H4 (cell line): ENCODE data around the gene PAM16. TPM values are rescaled to one million over a fixed set of nuclear protein-coding genes. Genes with fewer than 3 reads are reported as not detected.
"Not testable (repeated sequence)": the region's sequence is repeated elsewhere in the genome, so short reads cannot be mapped to it uniquely, and the experiment has no call there.

Experiments
- DNase-seq: peaks from one replicate; pipeline ENCODE4 v3.0.0-alpha.2; 2015; ENCODE audit warnings: low spot score
- total RNA-seq: library from RNA; depleted of rRNA; stranded (reverse); fragments of >200 nt; shearing (Covaris generic); gene quantifications from 2 replicates; pipeline ENCODE4 v1.2.3, GENCODE V29; 2014

Gene PAM16
- total RNA-seq, 1 experiment from 2014 or later = 46.7 TPM

DNA sequence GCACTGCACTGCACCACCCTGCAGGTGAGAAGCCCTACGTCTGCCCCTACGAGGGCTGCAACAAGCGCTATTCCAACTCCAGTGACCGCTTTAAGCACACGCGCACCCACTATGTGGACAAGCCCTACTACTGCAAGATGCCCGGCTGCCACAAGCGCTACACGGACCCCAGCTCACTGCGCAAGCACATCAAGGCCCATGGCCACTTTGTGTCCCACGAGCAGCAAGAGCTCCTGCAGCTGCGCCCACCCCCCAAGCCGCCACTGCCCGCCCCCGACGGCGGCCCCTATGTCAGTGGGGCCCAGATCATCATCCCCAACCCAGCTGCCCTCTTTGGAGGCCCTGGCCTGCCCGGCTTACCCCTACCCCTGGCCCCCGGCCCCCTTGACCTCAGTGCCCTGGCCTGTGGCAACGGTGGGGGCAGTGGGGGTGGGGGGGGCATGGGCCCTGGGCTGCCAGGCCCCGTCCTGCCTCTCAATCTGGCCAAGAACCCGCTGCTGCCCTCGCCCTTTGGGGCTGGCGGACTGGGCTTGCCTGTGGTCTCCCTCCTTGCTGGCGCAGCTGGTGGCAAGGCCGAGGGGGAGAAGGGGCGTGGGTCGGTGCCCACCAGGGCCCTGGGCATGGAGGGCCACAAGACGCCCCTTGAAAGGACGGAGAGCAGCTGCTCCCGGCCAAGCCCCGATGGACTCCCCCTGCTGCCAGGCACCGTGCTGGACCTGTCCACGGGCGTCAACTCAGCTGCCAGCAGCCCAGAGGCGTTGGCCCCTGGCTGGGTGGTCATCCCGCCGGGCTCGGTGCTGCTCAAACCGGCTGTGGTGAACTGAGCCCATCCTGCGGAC is 14.2 kb downstream of the PAM16 start:
- DNase-seq = no peak

DNA sequence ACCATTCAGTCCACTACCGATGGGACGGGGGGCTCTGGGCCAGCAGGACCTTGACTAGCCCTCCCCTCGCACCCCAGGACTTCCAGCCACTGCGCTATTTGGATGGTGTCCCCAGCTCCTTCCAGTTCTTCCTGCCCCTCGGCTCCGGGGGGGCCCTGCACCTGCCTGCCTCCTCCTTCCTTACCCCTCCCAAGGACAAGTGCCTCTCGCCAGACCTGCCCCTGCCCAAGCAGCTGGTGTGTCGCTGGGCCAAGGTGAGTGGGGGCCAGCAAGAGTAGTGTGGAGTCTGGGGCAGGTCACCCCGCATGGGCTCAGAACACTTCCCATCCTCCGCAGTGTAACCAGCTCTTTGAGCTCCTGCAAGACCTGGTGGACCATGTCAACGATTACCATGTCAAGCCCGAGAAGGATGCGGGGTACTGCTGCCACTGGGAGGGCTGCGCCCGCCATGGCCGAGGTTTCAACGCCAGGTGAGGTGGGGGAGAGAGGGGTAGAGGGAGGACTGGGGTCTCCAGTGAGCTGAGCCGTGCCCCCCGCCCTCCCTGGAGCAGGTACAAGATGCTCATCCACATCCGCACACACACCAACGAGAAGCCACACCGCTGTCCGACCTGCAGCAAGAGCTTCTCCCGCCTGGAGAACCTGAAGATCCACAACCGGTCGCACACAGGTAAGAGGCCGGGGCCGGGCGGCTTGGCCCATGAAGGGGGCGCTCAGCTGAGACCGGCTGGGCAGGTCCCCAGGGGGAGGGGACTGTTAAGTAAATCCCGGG is 16.2 kb downstream of the PAM16 start:
- no peak for DNase-seq

DNA sequence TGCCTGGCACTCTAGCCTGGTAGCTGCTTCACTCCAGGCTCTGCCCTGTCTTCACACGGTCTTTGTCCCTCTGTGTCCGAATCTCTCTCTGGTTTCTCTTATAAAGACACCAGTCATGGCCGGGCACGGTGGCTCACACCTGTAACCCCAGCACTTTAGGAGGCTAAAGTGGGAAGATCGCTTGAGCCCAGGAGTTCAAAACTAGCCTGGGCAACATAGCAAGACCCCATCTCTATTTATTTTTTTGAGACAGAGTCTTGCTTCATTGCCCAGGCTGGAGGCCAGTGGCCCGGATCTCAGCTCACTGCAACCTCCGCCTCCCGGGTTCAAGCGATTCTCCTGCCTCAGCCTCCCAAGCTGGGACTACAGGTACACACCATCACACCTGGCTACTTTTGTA is 17.4 kb downstream of the PAM16 start:
- DNase-seq = not testable (repeated sequence)

DNA sequence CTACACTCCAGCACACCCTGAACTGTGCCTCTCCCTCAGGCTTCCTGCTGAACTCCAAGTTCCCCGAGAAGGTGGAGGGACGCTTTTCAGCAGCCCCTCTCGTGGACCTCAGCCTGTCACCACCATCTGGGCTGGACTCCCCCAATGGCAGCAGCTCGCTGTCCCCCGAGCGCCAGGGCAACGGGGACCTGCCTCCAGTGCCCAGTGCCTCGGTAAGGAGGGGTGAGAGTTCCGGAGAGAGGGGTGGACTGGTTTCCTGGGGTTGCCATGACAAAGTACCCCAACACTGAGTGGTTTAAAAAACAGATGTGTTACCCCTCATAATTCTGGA is 17.8 kb downstream of the PAM16 start:
- no peak for DNase-seq

DNA sequence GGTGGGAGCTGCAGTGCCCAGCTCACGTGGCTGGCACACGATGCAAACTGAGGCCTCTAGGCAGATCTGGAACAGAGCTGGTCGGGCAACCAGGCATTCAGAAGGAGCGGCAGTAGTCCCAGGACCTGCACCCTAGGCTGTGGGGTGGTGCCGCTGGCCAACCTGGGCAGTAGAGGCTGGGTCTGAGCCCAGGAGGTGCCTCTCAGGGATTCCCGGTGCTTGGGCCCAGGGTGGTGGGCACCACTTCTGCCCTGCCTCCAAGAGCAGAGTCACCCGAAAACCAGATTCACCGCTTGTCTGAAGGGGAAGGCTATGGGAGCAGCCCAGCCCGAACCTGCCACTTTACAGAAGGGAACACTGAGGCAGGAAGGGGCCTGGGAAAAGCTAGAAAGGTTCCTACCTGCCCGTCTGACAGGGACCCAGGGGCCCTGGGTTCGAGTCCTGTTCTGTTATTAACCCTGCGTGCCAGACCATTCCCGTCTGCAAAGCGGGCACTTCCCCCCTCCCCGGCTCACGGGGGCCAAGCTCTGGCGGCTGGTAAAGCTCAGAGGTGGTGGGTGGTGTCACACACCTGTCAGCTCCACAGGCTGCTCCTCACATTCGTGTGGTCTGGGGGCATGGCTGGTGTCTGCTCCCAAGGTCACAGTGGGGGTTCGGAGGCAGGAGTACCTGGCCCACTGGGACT is 18.4 kb downstream of the PAM16 start:
- DNase-seq = no peak

DNA sequence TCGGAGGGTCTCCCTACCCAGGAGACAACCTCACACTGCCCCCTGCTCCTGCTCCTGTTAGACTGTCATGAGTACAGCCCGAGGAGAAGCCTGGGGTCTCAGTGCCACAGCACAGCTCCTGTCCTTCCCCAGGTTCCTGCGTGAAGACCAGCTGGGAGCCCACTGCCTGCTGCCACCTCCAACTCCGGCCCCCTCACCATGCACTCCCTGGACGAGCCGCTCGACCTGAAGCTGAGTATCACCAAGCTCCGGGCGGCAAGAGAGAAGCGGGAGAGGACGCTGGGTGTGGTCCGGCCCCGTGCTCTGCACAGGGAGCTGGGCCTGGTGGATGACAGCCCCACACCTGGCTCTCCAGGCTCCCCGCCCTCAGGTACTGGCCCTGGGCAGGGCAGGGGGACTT is 19.0 kb downstream of the PAM16 start:
- no peak for DNase-seq

DNA sequence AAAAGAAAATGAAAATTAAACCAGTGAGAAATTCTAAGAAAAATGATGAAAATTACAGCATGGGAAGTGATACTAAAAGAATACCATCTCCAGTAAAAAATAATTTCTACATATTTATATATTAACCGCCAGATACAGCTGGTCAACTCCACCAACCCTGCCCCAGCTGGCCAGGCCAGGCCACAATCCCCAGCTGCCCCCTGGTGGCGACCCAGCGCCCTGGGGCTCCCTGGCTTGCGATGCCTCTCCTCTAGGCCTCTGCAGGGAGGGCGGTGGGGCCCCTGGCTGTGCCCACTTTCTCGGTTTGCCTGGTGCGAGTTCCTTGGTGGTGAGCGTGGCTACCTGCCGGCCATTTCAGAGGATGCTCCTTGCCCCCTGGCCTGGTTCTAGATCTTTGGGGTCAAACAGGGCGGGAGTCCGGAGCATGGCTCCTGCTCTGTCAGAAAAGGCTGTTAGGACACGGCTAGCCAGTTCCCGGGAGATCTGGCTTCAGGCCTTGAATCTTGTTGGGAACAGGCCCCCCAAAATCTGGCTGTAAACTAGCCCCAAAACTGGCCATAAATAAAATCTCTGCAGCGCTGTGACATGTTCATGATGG is 20.7 kb downstream of the PAM16 start:
- no peak for DNase-seq

DNA sequence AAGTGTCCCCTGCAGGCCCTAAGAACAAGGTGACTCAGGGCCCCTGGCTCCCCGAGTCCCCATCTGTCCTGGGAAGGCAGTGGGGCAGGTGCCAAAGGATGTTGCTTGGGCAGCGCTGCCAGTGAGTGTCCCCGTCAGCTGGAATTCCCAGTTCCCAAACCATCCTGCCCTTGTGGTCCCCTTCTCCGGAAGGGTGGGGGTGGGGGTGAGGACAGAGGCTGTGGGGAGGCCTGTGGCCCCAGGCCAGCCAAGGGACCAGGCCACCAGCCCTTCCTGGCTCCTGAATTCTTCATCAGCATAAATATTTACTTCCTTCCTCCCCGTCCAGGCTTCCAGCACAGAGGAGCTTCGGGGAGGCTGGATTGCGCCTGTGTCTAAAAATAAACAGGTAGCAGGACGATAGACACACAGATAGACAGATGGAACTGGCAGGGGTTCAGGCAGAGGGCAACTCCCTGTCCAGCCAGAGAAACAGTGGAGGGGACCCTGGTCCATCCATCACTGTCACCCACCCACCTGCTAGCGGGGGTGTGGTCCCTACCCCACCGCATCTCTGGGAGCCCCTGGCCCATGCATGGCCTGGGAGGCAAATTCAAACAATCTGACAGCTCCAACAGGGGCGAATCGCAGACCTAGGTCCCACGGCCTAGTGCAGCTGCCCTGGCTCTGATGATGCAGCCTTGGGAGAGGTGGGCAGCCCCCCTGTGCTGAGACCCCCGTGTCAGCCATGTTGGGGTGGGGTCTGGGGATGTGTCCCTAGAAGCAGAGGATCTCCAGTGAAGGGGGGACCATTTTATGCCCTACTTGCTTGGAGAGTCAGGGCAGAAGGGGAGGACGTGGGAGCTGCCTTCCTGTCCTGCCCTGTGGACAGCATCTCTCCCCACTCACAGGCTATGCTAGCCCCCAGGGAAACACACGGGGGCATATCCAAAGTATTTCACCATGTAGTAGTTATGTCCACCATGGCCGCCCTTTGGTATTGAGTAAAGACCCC is 22.0 kb downstream of the PAM16 start:
- DNase-seq = no peak

DNA sequence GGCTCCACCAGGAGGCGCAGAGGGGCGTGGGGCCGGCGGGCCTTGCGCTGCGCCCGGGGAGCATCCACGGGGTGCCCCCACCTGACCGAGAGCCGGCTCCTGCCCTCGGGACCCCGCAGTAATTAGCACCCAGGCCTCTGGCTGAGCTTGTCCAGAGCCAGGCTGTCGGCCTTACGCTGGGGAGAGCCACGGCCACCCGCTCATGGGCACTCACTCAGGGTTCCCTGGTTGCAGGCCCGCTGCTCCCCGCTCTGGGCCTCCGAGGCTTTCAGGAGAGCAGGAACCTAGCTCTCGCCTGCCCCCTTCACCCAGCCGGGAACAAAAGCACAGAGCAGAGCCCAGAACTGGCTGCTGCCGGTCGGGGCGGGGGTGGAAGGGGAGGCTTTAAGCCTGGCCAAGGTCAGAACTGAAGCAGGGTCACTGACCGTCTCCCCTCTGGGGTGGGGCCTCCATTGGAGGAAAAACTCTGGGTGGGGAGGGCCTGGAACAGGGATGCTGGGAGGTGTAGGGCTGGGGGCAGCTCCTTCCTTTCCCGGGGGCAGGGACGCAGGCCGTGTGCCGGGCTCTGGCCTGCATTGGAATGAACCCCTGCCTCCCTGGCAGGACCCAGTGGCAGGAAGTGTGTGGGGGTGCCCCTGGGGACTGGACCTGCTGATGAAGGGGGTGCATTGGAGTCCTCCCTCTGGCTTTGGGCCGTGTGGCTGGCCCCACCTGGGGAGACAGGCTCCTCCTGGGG is 22.9 kb downstream of the PAM16 start:
- no peak for DNase-seq

DNA sequence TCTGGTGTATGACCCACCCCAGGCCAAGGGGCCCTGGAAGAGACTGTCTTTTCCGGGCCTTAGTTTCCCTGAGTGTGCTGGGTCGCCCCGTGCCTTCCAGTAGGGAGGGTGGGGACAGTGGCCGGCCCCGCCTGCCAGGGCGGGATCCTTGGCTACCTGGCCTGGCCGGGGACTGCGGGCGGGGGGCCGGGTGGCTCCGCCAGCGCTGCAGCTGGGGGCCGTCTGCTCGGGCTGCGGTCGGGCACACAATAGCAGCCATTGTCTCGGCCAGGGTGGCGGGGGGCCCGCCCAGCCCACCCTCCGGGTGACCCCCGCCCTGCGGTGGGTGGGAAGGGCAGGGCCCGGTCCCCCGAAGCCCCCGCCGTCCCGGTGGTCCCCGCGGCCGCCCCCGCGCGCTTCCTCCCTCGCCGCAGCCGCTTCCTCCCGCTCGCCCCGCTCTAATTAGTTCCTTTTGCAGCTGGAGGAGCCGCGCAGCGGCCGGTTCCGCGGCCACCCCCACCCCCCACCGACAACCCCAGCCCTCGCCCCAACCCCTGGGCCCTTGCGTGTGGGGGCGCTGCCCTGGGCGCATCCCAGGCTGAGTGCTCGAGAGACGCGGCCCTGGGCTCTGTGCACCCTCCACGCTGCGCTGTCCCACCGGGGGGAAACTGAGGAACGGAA is 23.6 kb downstream of the PAM16 start:
- no peak for DNase-seq

DNA sequence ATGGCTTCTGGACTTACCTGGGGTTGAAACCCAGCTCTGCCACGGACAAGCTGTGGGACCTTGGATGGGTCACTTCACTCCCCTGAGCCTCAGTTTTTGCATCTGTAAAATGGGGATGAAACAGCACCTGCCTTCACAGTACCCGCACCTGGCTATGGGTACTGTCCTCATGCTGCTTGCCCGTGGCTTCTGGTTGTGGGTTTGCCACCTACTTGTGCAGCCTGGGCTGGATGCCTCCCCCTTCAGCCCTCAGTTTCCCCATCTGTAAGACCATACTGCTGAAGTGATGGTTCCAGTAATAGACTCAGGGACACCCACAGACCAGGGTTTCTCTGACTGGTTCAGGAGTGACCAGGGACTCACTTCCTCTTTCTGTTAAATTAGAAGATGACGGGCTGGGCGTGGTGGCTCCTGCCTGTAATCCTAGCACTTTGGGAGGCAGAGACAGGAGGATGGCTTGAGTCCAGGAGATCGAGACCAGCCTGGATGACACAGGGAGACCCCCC is 25.8 kb downstream of the PAM16 start:
- DNase-seq = no peak

DNA sequence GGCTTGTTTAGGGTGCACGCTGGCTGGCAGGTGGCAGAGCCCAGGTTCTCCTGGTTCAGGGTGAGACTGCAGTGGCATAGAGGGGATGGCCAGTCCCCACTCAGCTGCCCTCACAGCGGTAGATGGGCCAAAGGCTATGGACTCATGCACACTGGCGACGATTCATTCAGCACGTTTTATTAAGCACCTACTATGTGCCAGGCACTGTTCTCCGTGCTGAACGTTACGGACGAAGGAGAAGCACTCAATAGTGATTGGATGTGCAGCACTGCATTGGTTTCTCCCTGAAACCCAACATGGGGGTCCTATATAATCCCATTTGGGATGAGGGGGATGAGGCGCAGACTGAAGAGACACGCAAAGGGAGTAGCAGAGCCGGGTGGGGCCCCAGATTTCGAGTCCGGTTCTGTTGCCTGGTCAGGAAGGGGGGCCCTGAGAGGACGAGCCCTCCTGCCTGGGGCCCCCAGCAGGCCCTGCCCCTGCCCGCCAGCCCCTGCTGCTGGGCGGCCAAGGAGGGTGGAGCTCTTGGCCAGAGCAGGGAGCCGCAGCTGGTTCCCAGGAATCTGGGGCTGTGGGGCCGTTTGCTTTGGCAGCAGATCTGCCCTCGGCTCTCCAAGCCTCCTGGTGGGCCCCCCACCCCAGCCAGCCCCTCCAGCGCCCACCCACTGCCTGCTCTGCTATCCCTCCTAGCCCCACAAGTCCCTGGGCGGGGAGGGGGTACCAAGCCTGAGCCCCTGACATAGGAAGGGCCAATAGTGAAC is 26.4 kb downstream of the PAM16 start:
- DNase-seq = no peak

DNA sequence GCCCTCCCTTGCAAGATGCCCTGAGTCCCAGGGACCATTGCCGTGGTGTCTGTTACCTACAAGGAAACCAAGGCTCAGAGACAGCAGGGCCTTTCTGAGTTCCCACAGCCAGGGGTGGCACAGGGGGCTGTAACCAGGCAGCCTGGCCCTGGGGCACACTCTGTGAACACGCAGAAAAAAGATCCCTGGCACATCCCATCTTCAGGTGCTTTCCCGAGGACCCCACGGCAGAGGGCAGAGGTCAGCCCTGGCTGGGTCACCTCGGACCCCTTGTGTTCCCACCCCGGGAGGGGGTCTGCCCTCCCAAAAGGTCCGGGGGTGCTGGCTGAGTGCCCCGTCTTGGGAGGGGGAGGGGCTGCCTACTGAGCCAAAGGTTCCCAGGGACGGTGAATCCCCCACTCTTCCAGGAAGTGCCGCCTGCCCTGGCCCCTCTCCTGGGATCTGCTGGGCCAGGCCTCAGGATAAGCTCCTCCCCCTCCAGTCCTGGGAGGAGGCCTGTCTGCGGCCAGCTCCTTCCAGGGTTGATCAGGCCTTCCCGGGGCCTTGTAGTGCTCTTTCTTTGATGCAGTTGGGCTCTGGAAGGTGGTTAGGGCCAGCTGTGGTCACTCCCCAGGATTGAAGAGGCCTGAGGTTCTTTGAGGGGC is 27.2 kb downstream of the PAM16 start:
- DNase-seq = no peak

DNA sequence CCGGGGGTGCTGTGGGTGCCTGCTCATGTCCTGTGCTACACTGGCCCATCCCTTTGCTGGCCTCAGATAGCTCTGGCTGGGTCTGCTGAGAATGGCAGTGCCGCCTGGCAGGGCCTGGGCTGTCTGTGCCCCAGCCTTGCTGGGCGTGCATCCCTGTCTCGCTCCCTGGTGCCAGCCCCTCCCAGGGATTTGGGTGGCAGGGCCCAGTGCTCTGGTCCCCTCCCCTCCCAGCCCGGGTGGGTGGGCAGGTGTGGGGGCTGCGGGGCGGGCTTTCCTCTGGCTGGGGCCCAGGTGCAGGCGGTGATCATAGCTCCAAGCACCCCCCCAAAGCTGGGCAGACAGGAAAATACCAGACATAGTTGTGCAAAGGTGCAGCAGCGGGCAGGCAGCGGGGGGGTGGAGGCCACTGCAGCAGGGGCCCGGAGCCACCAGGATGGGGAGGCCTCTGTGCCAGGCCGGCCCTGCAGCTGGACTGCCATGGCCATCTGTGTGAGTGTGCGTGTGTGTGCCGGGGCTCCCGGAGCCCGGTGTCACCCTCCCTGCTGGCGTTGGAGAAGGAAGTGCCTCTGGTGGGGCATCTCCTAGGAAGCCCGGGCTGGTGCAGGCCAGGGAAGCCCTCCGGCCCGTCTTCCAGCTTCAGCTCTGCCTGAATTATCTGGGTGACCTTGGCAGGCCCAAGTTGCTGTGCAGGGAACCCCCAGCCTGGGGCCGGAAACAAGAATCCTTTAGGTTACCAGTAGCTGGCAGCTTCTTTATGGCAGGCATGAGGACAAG is 27.9 kb downstream of the PAM16 start:
- no peak for DNase-seq

DNA sequence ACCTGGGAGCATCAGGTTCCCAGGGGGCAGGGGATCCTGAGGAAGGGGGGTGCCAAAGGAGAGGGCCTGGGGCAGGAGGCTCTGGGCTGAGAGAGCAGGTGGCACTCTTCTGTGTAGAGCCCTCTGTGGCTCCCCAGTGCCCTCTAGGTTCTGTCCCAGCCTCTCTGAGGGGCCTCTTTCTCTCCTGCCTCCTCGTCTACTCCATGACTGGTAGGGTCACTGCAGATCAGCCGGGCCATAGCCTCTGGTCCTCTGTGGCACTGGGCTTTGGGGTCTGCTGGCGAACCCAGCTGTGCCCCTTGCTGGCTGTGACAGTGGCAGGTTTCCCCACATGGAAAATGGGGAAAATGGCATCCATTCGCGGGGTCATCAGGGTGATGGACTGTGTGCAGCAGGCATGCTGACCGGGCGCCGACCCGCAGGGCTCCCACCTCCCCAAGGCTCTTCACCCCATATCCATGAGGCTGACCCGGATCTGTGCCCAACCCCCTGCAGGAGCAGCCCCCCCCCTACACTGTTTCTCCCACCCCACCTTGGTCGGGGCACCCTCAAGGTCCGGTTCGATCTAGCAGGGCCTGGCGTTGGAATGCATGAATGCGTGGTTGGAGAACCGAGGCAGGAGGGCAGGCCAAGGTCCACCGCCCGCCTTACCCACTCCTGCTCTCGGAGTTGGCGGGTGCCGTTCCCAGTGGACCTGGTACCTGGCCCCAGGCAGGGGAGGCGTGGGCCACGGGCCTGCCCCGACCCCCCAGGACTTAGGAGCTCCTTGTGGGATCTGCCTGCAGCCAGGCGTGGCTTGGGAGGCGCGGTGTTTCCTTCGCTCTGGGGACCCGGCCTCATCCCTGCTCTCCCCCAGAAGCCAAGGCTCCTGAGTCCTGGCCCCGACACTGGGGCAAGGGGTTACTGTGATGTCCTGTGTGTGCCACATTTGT is 28.7 kb downstream of the PAM16 start:
- no peak for DNase-seq
